Activated T-helper 9 cell treated with anti-CD3 and anti-CD28 coated beads, Interleukin-2, amount 50 U/mL, for 16 hours (primary cell): Measurements from ENCODE around the gene CLEC12A.
"Not testable (repeated sequence)": the region's sequence is repeated elsewhere in the genome, so short reads cannot be mapped to it uniquely, and the experiment has no call there.

Experiments used
- DNase-seq: peaks from one replicate; pipeline ENCODE4 v3.0.0-alpha.2; 2020; ENCODE audit warnings: low read depth

Gene CLEC12A

DNA sequence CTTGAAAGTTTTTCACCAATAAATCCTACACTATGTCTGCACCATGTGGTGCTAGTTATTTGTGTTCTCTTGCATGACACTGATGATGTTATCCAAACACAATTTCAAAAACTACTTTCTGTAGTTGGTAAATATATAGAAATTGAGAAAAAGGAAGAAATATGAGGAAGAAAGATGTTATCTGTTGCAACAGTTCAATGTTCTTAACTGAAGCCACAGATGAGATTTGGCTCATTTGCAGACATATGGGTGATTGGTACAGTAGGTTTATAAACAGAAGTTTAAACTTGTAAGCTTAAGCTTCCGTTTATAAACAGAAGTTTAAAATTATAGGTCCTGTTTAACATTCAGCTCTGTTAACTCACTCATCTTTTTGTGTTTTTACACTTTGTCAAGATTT, at the start of gene CLEC12A:
Gene CLEC12A, plus strand, starts transcription at position 229 of the 400 bp plus-strand sequence. CDS start 188 bp downstream, outside the sequence.
- no peak for DNase-seq

DNA sequence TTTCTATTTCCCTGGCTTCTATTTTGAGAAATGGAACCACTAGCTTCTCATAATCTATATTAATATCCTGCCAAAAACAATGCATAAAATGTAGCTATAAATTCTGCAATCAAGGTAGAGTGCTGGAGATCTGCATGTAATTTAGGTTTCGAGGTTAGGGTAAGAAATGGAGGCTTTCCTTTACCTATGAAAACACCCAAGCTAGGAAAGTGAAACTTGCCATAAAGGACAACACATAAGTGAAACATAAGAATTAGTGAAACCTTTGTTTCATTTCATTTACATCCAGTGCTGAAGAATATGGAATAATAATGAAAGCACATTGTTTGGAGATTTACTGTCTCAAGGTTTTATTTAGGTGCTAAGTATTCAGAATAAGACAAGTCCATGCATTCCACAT, 48.8 kb upstream of the CLEC12A start:
- DNase-seq: no peak

DNA sequence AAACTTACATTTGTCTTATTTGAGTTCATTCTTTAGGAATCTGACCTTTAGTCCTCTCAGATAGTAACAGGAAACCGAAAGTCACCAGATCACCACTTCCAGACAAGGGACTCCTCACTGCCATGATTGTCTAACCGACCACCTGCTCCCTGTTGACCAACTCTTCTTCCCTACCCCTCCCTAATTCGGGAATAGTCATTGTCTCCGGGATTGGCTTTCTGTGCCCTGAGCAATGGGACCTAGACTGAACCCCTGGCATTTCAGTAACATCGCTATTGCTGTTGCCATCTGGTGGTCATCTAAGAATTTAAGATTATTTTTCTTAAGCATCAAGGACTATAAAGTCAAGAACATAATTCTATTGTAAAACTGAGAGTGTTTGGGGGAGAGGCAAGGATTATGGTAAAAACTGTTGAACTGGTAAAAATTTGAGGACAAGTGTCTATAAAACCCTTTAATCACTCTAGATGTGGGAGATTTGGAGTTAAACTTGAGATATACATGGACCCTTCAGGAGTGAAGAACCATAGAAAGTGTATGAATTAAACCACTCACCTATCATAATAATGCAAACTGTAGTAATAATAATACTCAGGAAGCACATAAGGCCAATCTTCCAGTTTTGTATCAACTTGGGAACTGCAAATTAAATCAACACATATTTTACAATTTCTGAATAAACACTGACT, 45.4 kb upstream of the CLEC12A start:
- DNase-seq: no peak

DNA sequence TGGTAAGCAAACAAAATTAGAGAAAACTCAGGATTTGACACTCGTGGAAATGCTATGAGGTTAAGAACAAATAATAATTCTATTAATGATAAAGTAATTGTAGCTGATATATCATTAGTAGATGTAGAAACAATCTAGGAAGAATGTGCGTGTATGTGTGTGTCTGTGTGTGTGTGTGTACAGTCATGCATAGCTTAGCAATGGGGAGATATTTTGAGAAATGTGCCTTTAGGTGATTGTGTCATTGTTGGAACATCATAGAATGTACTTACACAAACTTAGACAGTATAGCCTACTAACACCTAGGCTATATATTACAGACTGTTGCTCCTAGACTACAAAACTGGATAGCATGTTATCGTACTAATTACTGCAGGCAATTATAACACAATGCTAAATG, 44.3 kb upstream of the CLEC12A start:
- DNase-seq: no peak

DNA sequence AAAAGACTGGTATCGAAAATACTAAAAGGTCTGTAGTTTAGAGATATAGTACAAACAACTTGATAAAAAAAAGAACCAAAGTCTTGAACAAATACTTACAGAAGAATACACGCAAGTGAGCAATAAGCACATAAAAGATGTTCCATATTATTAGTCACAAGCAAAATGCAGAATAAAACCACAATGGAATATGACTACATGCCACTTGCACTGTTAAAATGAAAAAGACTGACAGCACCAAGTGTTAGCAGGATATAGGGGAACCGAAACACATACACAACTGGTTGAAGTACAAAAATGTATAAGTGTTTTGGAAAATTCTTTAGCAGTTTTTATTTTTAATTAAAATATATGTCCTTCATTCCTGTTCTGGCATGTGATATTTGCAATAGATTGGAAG, 42.6 kb upstream of the CLEC12A start:
- no peak for DNase-seq

DNA sequence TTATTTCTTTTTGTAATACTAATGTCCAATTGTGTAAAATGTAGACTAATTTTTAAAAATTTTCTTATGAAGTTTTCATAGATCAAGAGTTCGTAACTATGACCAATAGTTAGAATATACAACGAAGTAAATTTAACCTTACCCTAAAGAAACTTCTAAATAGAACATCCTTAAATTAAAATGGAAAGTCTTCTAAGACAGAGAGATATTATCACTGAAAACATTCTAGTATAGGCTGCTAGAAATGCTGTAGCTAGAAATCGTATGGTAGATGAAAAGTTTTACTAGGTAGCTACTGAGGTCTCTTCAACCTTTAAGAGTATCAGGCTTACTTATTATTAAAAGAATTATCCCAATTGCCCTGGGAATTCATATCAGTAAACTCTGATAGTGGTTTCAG, 40.0 kb upstream of the CLEC12A start:
- DNase-seq: no peak

DNA sequence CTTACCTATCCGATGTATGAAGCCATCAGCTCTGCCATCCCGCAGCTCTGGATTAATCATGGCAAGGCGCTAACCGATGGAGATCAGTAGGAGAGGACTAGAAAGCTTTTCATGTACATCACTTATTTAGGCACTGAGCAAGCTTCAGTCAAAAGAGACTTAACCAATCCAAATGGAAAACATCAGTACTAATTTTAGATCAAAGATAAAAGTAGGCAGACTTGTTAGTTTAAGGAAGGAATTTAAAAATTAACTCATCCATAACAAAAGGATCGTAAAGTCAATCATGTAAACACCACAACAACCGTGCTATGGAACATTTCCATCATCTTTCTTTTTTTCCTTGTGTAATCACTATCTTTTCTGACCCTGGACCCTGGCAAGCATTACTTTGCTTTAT, 38.9 kb upstream of the CLEC12A start, which contains the start of gene CLEC2A:
Gene CLEC2A, minus strand, starts transcription at position 101 of the 400 bp plus-strand sequence. Its CDS starts 41 bp downstream, at position 60.
- DNase-seq: no peak

DNA sequence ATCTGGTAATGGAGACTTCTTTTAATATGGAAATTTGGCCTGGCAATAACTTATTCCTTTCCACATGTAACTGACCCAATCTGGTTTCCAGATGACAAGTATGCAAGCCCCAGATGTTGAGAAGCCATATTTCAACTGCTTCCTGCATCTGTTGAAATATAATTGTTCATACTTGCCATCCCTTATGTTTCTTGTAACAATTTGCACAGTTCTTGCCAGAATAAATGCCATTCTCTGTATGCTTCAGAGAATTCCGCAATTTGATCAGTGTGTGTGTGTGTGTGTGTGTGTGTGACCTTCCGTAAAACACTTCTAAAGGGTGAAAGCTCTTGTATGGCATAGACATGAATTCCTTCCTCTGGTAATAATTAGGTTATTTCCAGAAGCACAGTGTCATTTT, 37.3 kb upstream of the CLEC12A start:
- DNase-seq: no peak

DNA sequence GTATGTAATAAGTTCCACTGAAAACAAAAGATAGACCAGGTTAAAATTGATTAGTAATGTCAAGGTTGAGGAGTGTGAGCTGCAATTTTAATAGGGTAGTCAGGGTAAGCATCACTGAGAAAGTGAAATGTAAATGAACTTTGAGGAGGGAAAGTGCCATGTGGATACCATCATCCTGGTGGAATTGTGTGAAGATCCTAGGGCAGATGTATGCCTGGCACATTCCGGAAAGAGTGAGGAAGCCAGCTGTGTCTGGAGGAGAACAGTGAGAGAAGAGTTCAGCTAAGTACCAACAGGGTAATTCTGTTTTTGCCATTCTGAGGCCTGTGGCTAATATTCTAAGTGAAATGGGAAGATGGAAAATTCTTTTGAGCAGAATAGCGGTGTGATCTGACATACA, 36.2 kb upstream of the CLEC12A start:
- no peak for DNase-seq

DNA sequence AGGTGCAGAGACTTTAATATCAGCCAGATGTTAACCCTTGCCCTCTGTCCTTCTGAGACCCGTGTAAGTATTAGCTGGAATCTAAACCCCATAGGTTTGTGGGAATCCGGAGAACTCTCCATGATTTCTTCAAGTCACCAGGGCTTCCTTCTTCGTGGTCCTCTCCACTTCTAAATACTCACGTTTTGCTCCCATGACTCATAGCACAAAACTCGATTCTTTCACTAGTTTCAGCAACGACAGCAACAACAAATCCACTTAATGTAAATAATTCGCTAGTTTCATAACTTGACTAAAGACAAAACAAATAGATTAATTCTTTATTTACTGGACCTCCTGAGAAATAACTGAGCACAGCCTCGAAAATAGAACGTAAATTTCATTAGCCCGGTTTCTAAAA, 34.6 kb upstream of the CLEC12A start:
- DNase-seq: no peak

DNA sequence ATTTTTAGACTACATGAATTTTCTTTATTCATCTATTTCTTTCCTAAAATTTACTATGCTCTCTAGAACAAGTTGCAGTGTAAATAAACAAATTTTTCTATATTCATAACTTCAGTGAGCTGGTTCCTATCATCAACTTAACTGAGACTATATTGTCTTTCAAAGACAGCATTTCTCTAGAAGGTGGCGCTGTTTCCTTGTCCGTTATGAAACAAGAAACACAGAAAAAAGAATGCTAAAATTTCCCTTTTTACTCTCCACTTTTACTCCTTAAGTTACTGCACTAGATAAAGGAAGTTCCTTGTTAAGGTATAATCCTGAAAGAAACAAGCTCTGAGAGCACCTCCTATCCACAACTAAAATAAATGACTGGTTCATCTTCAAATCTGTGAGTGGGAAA, 30.8 kb upstream of the CLEC12A start:
- no peak for DNase-seq

DNA sequence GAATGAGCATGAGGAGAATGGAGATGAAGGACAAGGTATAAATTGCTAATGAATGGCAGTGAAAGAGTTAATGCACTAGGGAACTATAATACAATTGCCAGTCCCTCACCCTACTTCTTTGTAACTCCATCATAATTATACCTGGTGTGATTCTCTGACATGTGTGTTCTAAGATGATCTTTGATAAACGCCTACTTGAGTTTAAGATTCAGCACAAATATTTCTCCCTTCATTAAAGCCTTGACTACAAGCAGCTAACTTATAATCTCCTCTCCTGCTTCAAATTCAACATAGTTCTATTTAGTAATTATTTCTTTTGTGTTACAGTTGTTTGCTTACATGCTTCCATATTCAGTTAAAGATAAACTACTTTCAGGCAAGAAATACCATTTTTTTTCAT, 29.4 kb upstream of the CLEC12A start:
- DNase-seq: no peak

DNA sequence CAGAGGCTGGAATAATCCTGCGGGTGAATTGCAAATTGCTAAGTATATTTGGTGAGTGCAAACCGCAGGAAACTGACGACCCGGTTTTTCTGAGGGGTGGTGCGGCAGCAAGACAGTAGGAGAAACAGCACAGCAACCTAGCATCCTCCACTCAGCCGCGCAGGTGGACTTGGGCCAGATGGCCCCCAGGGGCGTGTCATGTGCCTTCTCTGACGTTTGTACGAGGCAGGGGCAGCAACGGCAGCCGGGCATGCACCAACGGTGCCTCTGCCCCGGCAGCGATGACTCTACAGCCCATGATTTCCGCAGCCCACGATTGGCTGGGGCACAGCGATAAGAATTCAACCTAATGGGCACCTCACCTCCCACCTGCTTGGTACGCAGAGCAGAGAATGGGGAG, 28.0 kb upstream of the CLEC12A start:
- no peak for DNase-seq

DNA sequence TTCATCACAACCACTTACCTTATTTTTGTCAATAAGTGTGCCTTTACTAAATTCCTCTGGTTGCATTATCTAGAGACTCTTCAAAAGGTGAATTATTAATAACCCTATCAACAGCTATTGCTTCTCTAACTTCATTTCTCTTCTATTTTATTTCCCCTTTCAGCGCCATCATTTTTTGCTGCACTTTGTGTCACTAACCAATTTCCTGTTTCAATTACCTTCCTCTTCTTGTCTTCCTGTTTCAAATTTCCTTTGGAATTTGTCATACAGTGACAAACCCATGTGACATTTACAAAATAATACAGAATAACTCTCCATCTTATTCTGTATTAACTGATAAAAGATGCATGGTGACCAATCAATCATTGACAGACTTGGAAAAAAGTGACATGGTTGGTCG, 26.8 kb upstream of the CLEC12A start:
- no peak for DNase-seq

DNA sequence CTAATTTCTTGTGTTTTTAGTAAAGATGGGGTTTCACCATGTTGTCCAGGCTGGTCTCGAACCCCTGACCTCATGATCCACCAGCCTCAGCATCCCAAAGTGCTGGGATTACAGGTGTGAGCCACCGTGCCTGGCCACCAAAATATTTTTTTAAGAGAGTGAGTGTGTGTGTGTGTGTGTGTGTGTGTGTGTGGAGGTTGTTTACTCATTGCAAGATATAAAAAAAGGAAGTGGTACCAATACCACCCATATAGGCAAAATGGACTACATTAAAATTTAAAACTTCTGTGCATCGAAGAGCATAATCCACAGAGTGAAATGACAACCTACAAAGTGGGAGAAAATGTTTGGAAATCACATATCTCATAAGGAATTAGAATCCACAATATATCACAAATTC, 23.5 kb upstream of the CLEC12A start:
- no peak for DNase-seq

DNA sequence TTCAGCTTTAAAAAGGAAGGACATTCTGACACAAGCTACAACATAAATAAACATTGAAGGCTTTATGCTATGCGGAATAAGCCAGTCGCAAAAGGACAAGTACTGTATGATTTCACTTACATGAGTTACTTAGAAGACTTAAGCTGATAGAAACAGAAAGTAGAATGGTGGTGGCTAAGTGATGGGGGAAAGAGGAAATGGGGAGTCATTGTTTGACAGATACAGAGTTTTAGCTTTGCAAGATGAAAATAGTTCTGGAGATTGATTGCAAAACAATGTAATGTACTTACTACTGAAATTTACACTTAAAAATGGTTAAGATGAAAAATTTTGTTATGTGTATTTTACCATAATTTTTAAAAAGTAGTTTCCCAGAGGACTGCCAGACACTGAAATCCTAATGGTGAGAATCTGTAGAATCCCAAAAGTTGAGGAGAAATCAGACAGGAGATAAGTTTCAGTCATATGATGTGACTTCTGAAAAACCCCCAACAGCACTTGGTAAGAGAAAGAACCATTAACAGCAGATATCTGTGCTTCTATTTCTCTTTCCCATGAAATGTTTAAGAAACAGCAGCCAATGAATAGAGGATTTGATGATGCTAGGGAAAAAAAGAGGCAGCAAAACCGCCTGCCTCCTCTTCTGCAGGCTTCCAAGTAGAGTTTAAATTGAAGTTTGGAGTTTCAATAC, 22.5 kb upstream of the CLEC12A start:
- no peak for DNase-seq

DNA sequence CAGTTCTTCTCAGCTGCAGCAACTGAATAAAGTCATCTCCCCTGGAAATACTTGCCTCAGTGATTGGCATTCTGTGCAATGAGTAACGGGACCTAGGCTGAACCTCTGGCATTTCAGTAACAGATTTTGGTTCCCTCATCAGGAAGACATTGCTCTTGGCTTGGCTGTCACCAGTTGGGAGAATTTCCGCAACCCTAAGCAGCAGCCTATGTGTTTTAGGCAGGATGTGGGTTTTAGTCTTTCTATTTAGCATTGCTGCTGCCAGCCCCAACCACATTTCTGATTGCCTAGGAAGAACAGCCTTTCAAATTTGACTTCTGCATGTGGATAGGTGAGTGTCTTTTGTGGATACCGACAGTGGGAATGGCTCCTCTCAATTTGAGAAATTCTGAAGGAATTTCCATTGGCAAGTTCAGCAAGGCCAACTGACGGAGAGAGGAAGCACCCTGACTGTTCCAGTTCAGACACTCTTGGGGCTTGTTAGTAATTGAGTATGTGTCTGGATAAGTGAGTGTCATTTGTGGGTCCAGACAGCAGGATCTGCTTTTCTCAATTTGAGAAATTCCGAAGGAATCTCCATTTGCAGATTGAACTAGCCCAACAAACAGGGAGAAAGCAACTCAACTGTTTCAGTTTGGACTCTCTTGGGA, 20.1 kb upstream of the CLEC12A start:
- no peak for DNase-seq

DNA sequence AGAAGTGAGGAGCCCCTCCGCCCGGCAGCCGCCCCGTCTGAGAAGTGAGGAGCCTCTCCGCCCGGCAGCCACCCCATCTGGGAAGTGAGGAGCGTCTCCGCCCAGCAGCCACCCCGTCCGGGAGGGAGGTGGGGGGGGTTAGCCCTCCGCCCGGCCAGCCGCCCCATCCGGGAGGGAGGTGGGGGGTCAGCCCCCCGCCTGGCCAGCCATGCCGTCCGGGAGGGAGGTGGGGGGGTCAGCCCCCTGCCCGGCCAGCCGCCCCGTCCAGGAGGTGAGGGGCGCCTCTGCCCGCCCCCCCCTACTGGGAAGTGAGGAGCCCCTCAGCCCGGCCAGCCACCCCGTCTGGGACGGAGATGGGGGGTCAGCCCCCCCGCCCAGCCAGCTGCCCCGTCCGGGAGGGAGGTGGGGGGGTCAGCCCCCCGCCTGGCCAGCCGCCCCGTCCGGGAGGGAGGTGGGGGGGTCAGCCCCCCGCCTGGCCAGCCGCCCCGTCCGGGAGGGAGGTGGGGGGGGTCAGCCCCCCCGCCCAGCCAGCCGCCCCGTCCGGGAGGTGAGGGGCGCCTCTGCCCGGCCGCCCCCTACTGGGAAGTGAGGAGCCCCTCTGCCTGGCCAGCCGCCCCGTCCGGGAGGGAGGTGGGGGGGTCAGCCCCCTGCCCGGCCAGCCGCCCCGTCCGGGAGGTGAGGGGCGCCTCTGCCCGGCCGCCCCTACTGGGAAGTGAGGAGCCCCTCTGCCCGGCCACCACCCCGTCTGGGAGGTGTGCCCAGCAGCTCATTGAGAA, 18.1 kb upstream of the CLEC12A start:
- DNase-seq: not testable (repeated sequence)

DNA sequence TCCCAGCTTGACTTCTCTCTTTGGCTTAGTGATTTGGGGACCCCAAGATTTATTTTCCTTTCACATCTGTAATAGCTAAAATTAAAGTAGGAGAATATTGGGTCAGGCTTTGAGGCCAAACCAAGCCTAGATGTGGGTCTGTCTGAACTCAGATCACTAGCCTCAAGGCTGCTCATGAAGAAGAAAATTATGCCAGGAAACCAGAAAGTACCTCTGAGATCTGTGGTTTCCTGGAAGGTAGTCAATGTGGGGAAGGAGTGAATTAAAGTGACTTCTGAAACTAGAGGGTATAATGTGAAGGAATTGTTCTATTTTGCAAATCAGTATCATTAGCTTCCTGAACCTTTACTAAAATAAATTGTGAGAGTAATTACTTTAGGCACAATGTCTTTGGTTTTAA, 13.4 kb upstream of the CLEC12A start:
- no peak for DNase-seq

DNA sequence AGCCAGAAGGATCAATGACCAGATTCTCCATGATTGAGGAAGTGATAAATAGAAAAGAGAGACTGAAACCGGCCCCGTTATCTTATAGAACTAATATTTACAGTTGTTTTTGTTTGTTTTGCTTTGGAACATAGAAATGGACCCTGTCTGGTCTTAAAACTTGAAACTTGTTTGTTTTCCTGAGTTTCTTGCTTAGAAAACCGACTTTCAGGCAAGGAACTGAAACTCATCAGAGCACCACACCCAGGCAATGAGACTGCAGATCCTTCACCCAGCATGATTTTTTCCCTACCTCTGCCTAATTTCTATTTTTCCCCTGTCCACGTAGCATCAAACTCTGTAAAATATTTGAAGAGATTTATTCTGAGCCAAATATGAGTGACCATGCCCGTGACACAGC, 10.6 kb upstream of the CLEC12A start:
- DNase-seq: no peak

DNA sequence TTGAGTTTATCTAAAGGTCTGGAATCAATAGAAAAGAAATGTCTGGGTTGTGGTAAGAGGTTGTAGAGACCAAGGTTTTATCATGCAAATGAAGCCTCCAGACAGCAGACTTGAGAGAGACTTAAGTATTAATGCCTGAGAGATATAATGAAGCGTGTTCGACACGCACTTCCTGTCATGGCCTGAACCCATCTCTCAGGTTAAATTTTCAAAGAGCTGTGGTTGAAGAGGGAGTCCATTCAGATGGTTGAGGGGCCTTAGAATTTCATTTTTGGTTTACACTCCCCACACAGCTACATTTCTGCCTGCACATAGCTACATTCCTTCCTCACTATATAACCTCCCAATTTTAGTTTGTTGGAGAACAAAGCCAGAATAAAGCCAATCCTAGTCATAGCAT, 10.1 kb upstream of the CLEC12A start:
- DNase-seq: no peak

DNA sequence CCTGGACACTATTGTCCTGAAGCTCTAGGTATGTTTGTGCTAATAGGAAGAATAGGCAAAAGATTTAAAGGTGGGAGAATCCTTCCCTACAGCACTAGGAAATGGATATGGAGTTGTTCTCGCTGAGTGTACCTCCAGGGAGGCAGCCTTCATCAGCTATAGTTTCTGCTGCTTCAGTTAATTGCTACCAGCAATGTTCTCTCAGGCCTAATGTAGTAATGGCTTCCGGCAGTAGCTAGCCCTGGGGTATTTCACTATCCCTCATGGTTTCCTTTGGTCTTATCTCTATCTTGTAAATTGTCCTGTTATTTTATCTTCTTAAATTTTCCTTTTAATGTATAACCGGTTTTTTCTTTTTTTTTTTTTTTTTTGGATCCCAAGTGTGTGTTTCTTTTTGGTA, 9.3 kb upstream of the CLEC12A start:
- DNase-seq: no peak

DNA sequence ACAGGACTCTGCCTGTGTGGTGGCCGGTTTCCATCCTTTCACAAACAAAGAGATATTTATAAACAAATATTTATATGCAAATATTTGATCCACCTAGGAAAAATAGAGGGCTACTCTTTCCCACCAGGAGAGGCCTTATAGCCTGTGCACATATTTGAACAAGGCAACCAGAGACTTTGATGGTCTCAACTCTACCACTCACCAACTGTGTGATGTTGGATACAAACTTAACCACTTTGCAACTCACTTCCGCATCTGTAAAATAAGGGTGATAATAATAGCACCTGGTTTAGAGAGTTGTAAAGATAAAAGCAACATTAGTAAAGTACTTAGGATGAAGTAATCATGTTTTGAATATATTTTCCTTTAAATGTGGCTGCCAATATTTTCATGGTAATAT, 1.5 kb upstream of the CLEC12A start:
- DNase-seq: no peak
